Thymus (tissue), 11 donors: Measurements from ENCODE around the gene EHF. TPM values are rescaled to one million over a fixed set of nuclear protein-coding genes. Genes with fewer than 3 reads are reported as not detected.

Experiments
- DNase-seq, 9 donors: peaks; one replicate each; pipeline ENCODE4 v3.0.0-alpha.2; 2013; ENCODE audit warnings: low spot score in 9 of 9, low read depth in 6 of 9, missing footprints in 1 of 9
- H3K27ac ChIP-seq, 2 donors: one replicate each; pipeline ENCODE4 v1.5.1; 2013; ENCODE audit warnings: control low read depth in 1 of 2, low read depth in 1 of 2, low read length in 1 of 2, mild to moderate bottlenecking in 1 of 2, moderate library complexity in 1 of 2
- H3K27me3 ChIP-seq, 2 donors: one replicate each; pipeline ENCODE4 v1.5.1; 2013; ENCODE audit warnings: low read length in 1 of 2; ENCODE audit not compliant: control insufficient read depth in 2 of 2, insufficient read depth in 1 of 2
- H3K36me3 ChIP-seq, 2 donors: one replicate each; pipeline ENCODE4 v1.5.1; 2013; ENCODE audit warnings: low read length in 1 of 2, mild to moderate bottlenecking in 1 of 2, moderate library complexity in 1 of 2; ENCODE audit not compliant: control insufficient read depth in 2 of 2, insufficient read depth in 2 of 2
- H3K4me1 ChIP-seq, 2 donors: one replicate each; pipeline ENCODE4 v1.5.1; 2013; ENCODE audit warnings: low read length in 2 of 2; ENCODE audit not compliant: control insufficient read depth in 2 of 2, insufficient read depth in 2 of 2
- H3K4me3 ChIP-seq, 2 donors: one replicate each; pipeline ENCODE4 v1.5.1; 2013; ENCODE audit warnings: low read length in 2 of 2, control low read depth in 1 of 2, mild to moderate bottlenecking in 1 of 2
- H3K9me3 ChIP-seq, 2 donors: one replicate each; pipeline ENCODE4 v1.5.1; 2013; ENCODE audit warnings: low read length in 1 of 2, mild to moderate bottlenecking in 1 of 2; ENCODE audit not compliant: control insufficient read depth in 2 of 2, insufficient read depth in 1 of 2
- WGBS: extraction: QIAGEN DNeasy Blood & Tissue Kit; methylation state at CpG from one replicate; pipeline ENCODE4 v1.1.7; 2013; 5-methylcytosine and 5-hydroxymethylcytosine counted together
- polyA plus RNA-seq: library from polyadenylated mRNA; stranded (reverse); fragments of 200-250 nt; gene quantifications from one replicate; pipeline ENCODE4 v1.2.3, GENCODE V29; 2013
- total RNA-seq: library from RNA; stranded (reverse); fragments of 120-200 nt; gene quantifications from one replicate; pipeline ENCODE4 v1.2.4, GENCODE V29; 2013
- donor health status: healthy.

Gene EHF
- total and polyA plus RNA-seq, 2 donors = 0.76 to 2.0 TPM

DNA sequence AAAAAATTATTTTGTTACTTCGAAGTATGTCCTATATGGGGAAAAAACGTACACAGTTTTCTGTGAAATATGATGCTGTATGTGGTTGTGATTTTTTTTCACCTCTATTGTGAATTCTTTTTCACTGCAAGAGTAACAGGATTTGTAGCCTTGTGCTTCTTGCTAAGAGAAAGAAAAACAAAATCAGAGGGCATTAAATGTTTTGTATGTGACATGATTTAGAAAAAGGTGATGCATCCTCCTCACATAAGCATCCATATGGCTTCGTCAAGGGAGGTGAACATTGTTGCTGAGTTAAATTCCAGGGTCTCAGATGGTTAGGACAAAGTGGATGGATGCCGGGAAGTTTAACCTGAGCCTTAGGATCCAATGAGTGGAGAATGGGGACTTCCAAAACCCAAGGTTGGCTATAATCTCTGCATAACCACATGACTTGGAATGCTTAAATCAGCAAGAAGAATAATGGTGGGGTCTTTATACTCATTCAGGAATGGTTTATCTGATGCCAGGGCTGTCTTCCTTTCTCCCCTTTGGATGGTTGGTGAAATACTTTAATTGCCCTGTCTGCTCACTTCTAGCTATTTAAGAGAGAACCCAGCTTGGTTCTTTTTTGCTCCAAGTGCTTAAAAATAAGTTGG, 38.3 kb downstream of the EHF start:
- 95% methylated on average over 4 of the region's 4 CpGs for WGBS
- no peaks in the 10 kb centered on the region for H3K4me1 ChIP-seq
- no peaks in the 10 kb centered on the region for H3K27me3 ChIP-seq
- H3K4me3 ChIP-seq = no peak overlapping the region
- H3K36me3 ChIP-seq = no peaks in the 10 kb centered on the region
- H3K9me3 ChIP-seq = no peaks in the 10 kb centered on the region
- H3K27ac ChIP-seq = no peak overlapping the region
- DNase-seq = no peak

DNA sequence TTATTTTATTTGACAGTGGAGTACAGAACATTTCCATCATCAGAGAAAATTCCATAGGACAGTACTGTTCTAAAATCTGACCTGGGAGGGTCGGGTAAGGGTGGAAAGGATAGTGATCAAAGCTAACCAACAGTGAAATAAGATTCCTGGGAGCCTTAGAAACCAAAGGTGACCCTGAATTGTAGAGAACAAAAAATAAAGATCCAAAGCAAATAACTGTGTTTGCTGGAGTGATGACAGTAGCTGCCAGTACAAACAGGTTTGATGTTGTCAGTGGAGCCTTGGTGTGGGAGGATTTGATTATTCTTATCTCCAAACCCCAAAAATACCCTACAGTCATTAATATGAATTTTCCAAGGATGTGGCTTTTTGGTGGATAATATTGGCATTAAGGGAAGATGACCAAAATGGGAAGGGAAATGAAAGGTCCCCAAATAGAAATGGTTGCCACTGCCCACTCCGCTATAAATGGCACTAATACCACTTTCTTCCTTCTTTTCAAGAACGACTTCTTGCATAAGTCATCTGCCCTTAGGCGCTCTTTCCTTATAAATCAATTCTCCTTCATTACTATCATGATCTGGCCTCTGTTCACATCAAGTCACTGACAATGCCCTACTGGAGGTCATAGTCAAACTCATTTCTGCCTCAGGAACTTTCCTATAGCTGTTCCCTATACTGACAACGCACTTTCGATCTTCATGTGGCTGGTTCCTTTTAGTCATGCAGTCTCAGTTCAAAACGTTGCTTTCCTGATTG, 44.4 kb downstream of the EHF start:
- Histone ChIP-seq H3K4me3 (no peak overlapping the region), H3K36me3 (no peaks in the 10 kb centered on the region), H3K4me1 (no peaks in the 10 kb centered on the region), H3K27me3 (no peaks in the 10 kb centered on the region), H3K27ac (no peak overlapping the region), H3K9me3 (no peaks in the 10 kb centered on the region)
- 90% methylated on average over 7 of the region's 7 CpGs for WGBS
- no peak for DNase-seq

DNA sequence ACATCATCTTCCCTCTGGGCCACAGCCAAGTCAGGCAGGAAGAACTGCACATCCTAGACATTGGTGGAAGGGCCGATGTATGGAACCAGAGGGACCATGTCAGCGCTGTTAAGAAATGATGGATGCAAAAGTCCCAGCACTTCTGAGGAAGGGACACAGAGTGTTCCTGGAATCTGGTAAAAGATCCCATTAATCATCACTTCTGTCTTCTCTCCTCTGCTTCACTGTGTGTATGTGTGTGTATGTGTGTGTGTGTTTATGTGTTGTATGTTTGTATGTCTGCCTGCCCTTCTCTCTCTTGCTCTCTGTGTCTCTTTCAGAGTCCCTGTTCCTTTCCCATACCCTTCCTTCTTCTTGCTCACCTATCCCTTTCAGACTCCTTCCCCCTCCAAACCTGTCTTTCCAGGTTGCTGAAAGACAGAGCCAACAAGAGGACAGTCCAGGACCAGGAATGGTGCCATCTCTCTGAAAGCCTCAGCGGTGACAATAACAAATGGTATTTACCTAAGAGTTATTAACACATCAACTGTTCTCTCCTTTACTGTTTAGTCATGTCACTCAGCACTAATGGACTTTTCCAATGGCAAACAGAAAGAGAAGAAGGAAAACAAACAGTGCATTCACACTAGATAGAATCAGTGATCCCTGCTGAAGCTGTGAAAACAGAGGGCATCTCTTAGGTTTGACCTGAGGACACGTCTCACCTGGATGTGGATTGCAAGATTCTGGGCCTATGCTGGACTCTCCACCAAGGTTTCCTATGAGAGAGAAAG, 47.1 kb downstream of the EHF start:
- H3K36me3 ChIP-seq = no peaks in the 10 kb centered on the region
- H3K4me1 ChIP-seq = no peaks in the 10 kb centered on the region
- 95% methylated on average over 4 of the region's 4 CpGs for WGBS
- H3K4me3 ChIP-seq = no peak overlapping the region
- no peaks in the 10 kb centered on the region for H3K27me3 ChIP-seq
- H3K27ac ChIP-seq = no peak overlapping the region
- no peak for DNase-seq
- H3K9me3 ChIP-seq = no peaks in the 10 kb centered on the region

DNA sequence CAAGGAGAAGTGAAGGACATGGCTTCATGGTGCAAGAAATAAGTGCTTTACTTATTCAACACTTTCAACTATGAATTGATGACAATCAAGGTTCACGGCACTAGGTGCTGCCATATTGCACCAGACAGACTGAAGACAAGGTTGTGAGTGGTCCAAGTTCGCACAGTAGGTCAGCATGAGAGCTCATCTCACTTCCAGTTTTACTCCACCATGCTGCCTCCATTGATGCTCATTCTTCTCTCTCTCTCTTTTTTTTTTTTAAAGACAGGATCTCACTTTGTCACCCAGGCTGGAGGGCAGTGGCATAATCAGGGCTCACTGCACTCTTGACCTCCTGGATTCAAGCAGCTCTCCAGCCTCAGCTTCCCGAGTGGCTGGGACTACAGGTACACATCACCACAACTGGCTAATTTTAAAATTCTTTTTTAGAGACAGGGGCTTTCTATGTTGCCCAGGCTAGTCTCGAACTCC, 47.7 kb downstream of the EHF start:
- H3K27me3 ChIP-seq = no peaks in the 10 kb centered on the region
- no peaks in the 10 kb centered on the region for H3K9me3 ChIP-seq
- DNase-seq = no peak
- no peaks in the 10 kb centered on the region for H3K4me1 ChIP-seq
- H3K36me3 ChIP-seq = no peaks in the 10 kb centered on the region
- WGBS = 93% methylated on average over 4 of the region's 4 CpGs
- H3K4me3 ChIP-seq = no peak overlapping the region
- no peak overlapping the region for H3K27ac ChIP-seq

DNA sequence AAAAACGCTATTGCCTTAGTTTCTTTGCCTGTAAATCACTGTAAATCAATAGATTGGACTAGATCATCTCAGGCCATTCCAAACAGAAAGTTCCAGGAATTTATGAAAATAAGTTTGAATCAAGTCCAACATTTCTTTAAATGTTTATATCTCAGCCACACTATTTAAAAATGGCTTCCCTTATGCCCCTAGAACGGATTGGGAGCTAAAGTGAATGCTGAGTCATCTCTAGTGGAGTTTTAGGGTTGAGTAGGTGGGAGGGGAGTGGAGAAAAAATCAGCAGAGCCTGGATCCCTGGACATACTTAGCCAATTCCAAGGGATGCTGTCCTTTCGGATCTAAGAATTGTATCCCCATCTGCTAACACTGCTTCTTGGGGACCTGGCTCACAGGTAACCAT, 48.6 kb downstream of the EHF start:
- no peak for DNase-seq
- WGBS = 87% methylated on average over 3 of the region's 3 CpGs
- H3K4me1 ChIP-seq = no peaks in the 10 kb centered on the region

DNA sequence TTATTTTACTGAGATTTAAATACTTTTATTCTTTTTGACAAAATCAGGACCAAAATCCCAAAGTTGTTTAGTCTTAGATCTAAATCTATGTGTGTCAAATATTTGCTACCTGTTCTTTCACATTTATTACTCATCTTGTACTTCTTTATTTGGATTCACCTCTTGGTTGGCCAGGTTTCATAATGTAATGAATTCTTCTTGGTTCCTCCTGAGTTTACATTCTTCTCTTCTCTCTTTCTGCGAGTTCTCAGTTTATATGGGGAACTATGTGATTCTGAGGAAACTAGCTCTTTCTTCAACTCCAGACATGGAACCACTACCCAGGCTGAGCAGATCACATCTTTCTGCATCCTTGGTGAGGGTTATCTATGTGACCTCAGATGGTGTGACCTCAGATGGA, 50.2 kb downstream of the EHF start:
- no peak overlapping the region for H3K27ac ChIP-seq
- no peak for DNase-seq
- H3K4me3 ChIP-seq = no peak overlapping the region
- no peaks in the 10 kb centered on the region for H3K36me3 ChIP-seq
- WGBS = 93% methylated on average over 1 of the region's 1 CpG
- no peaks in the 10 kb centered on the region for H3K9me3 ChIP-seq
- H3K27me3 ChIP-seq = no peaks in the 10 kb centered on the region
- H3K4me1 ChIP-seq = no peaks in the 10 kb centered on the region

More for the DNA sequence above, 48.6 kb downstream of the EHF start:
- no peaks in the 10 kb centered on the region for H3K9me3 ChIP-seq
- no peaks in the 10 kb centered on the region for H3K27me3 ChIP-seq
- H3K27ac ChIP-seq = no peak overlapping the region
- H3K4me3 ChIP-seq = no peak overlapping the region
- no peaks in the 10 kb centered on the region for H3K36me3 ChIP-seq

DNA sequence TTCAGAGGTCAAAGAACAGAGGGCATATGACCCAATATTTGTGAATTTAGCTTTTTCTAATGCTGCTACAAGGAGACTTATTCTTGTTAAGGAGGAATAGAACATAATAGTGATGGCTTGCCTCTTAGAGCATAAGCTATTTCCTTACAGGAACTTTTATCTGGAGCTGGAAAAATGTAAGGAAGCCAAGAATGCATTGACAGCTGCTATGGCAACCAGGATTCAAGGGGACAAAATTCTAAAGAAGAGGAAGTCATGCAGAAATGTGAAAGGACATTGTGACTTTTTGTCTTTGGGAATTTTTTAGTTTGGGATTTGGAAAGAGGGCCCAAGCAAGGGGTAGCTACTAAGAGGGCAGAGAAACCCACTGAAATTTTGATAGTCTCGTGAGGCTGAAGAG, 51.1 kb downstream of the EHF start:
- Histone ChIP-seq H3K4me1 (no peaks in the 10 kb centered on the region), H3K27ac (no peak overlapping the region), H3K4me3 (no peak overlapping the region), H3K36me3 (no peaks in the 10 kb centered on the region), H3K9me3 (no peaks in the 10 kb centered on the region), H3K27me3 (no peaks in the 10 kb centered on the region)
- DNase-seq = no peak
- 92% methylated on average over 1 of the region's 1 CpG for WGBS

DNA sequence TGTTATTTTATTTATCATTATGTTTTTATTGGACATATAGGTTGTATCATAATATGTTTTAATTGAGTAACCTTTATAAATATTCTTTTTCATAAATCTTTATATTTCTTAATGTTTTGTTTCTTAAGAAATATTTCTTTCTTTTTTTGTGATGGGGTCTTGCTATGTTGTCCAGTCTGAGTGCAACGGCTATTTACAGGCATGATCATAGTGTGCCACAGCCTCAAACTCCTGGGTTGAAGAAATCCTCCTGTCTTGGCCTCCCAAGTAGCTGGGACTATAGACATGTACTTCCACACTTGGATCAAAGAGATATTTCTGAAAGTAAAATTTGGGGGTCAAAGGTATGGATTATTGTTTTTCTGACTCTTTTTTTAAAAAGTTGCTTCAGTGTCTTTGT, 53.1 kb downstream of the EHF start:
- DNase-seq = no peak
- no peaks in the 10 kb centered on the region for H3K9me3 ChIP-seq
- H3K27me3 ChIP-seq = no peaks in the 10 kb centered on the region
- H3K4me1 ChIP-seq = no peaks in the 10 kb centered on the region
- no peak overlapping the region for H3K27ac ChIP-seq
- WGBS = 46% methylated on average over 1 of the region's 1 CpG
- H3K4me3 ChIP-seq = no peak overlapping the region
- H3K36me3 ChIP-seq = no peaks in the 10 kb centered on the region

DNA sequence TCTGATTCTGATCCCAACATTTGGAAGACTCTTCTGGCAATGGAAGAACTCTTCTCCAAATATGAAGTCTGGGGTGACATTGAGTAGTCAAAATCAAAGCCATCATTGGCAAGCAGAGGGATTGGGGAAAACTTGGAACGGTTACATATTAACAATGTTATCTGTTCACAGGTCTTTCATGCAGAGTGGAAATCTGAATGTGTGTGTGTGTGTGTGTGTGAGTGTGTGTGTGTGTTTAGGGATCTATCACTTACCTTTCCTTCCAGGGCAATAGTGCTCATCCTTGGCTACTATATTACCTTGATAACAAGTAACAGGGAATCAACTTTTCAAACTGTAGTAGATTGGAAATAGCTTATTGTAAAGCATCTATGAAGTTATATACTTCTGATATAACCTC, 55.3 kb downstream of the EHF start:
- H3K4me1 ChIP-seq = no peaks in the 10 kb centered on the region
- no peaks in the 10 kb centered on the region for H3K36me3 ChIP-seq
- no peak for DNase-seq
- no peak overlapping the region for H3K4me3 ChIP-seq
- WGBS = 95% methylated on average over 1 of the region's 1 CpG
- no peaks in the 10 kb centered on the region for H3K9me3 ChIP-seq
- H3K27ac ChIP-seq = no peak overlapping the region
- H3K27me3 ChIP-seq = no peaks in the 10 kb centered on the region
